Activated CD4-positive, alpha-beta T cell treated with anti-CD3 and anti-CD28 coated beads, Interleukin-2, amount 10 ng/mL, durations not matched to agents 7 days and 5 days (primary cell): ENCODE measurements around the gene HTRA2. TPM values are rescaled to one million over a fixed set of nuclear protein-coding genes. Genes with fewer than 3 reads are reported as not detected.
"Not testable (repeated sequence)": the region's sequence is repeated elsewhere in the genome, so short reads cannot be mapped to it uniquely, and the experiment has no call there.

Experiments
- CTCF ChIA-PET: fragments of 350-600 bp; sonication (Branson Sonifier 250); formaldehyde crosslinking; loops from one replicate; lab custom pipeline; 2021; ENCODE audit warnings: antibody characterized with exemption; lab: Charles Lee
- POLR2A ChIA-PET: fragments of 350-600 bp; sonication (Branson Sonifier 250); formaldehyde crosslinking; loops from one replicate; lab custom pipeline; 2021; ENCODE audit warnings: antibody characterized with exemption; lab: Charles Lee
- DNase-seq: peaks from one replicate; pipeline ENCODE4 v3.0.0-alpha.2; 2020
- H3K27ac Mint-ChIP-seq: one replicate; pipeline ENCODE4 v1.8.0; 2021; ENCODE audit warnings: mild to moderate bottlenecking, moderate library complexity, mixed read lengths
- H3K27me3 Mint-ChIP-seq: one replicate; pipeline ENCODE4 v1.8.0; 2021; ENCODE audit warnings: mixed read lengths
- H3K36me3 Mint-ChIP-seq: one replicate; pipeline ENCODE4 v1.8.0; 2021; ENCODE audit warnings: low read depth, mixed read lengths
- H3K4me1 Mint-ChIP-seq: one replicate; pipeline ENCODE4 v1.8.0; 2021; ENCODE audit warnings: mixed read lengths
- H3K4me3 Mint-ChIP-seq: one replicate; pipeline ENCODE4 v1.8.0; 2021; ENCODE audit warnings: mild to moderate bottlenecking, moderate library complexity, mixed read lengths
- H3K9me3 Mint-ChIP-seq: one replicate; pipeline ENCODE4 v1.8.0; 2021; ENCODE audit warnings: mixed read lengths
- total RNA-seq, 2 experiments: library from RNA; stranded (reverse); gene quantifications; one replicate each; pipeline ENCODE4 v1.2.3, GENCODE V29; 2021

HTRA2 gene
- 10 to 100 TPM; 41.6 to 45.8 TPM for total RNA-seq

DNA sequence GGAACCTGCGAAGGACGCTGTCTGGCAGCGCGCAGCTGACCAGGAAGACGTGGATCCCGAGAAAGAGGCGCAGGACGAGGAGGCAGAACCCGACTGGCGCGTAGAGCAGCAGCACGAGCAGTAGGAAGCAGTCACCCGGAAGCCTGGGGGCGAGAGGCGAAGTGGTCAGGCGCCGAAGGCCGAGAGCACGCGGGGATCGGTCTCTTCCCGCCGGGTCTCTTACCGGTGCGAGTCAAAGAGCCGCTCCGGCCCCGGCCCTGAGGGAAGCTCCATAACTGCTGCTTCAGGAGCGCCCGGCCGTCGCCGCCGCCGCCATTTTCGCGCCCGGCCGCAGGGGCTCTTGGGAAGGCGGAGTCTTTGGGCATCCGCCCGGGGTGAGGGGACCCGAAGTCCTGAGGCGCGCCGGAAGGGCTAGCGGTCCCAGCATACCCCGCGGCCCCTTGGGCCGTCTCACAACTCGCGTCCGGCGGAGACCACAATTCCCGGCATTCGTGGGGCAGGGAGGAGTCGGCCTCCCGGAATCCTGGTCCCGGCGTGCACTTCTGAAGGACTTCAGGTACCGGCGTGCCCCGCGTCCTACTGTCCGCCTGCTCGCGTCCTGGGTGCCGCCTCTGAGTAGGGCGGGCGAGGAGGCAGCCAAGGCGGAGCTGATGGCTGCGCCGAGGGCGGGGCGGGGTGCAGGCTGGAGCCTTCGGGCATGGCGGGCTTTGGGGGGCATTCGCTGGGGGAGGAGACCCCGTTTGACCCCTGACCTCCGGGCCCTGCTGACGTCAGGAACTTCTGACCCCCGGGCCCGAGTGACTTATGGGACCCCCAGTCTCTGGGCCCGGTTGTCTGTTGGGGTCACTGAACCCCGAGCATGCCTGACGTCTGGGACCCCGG, at the start of gene HTRA2, which contains the start of gene AUP1:
Gene HTRA2, plus strand, starts transcription at position 577 of the 882 bp plus-strand sequence. Its CDS starts 74 bp downstream, at position 651.
Gene AUP1, minus strand, starts transcription at position 350 of the 882 bp plus-strand sequence. Its CDS starts 77 bp downstream, at position 273.
- CTCF ChIA-PET, result interaction anchor here (0.5 to 3.6 kb wide), 23 partner anchors 9 to 280 kb away, joined by 3 to 16 read pairs (median 3); partner anchors contain the start of genes CCDC142, TTC31 and WBP1
- H3K27ac Mint-ChIP-seq, result peak within 1 kb of the TSS; percentile 97
- H3K9me3 Mint-ChIP-seq, result peaks cover 5% of the 10 kb centered on the region
- POLR2A ChIA-PET, result interaction anchor here (0.6 to 0.8 kb wide), 3 partner anchors 44 to 139 kb away, joined by 3 to 5 read pairs (median 3); partner anchors contain the start of gene INO80B
- DNase-seq, result peak; percentile 92
- no peaks in the 10 kb centered on the region for H3K27me3 Mint-ChIP-seq
- peak within 1 kb of the TSS; percentile 98 for H3K4me3 Mint-ChIP-seq
- peaks cover 47% of the 10 kb centered on the region for H3K36me3 Mint-ChIP-seq
- H3K4me1 Mint-ChIP-seq, result peaks cover 57% of the 10 kb centered on the region

DNA sequence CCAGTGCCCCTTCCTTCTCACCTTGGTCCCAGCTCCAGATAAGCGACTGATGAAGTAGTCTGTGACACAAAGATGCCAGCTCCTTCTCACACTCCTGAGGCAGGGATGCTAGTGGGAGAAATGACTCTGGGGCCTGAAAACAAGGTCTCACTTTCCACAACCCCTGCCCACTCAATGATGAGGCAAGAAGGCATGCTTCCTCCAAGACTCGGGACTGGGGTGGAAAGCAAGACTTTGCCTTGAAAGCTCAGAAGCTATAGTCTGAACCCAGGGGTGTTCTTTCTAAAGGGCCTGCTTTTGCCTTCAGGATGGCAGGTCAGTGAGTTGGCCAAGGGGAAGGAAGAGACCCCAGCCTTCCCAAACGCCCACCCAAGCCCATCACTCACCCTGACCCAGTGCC, 48.3 kb upstream of the HTRA2 start:
- H3K4me3 Mint-ChIP-seq, result peak overlapping the region; percentile 99
- peaks cover 33% of the 10 kb centered on the region for H3K36me3 Mint-ChIP-seq
- DNase-seq, result no peak
- no peaks in the 10 kb centered on the region for H3K27me3 Mint-ChIP-seq
- ChIA-PET POLR2A (no interaction called here), CTCF (interaction anchor here (0.9 to 6.0 kb wide), 16 partner anchors 9 to 653 kb away, joined by 3 to 66 read pairs (median 11); partner anchors contain the start of genes C2orf81, INO80B, LBX2 and MOGS)
- peaks cover 47% of the 10 kb centered on the region for H3K4me1 Mint-ChIP-seq
- H3K9me3 Mint-ChIP-seq, result no peaks in the 10 kb centered on the region
- no peak overlapping the region for H3K27ac Mint-ChIP-seq

DNA sequence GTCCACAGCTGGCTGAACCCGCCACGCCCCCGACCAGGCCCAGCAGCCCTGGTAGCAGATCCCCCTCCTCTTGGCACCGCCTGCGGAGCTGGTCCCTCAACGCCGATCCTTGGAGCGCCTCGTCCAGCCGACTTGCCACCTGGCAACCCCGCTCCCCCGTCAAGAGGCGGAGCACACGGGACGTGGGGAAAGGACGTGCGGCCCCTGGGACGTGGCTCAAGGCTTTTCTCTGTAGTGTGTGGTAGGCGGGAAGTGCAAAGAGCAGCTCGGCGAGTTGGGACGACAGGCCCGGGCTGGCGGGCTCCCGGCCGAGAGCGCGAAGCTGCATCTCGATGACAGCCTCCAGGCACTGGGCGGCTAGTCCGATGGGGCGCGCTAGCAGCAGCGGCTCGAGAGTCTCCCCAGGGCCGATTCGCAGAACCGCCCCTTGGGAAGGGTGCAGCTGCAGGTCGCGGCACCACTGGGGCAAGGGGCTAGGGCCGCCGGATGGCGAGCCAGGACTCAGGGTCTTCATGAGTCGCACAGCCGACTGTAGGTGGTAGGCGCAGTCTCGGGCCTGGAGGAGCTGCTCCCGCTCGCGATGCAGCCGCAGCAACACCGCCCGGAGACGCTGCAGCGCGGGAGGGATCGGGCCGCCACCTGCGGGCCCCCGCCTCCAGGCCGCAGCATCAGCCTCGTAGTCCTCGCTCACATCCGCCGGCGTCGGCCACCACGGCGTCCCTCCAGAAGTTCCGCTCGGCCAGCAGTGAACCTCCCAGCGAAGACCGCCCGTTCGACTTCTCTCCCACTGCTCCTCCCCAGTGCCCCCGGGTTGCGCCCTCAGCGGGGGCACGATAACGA, 47.6 kb upstream of the HTRA2 start:
- CTCF ChIA-PET, result interaction anchor here (1.0 to 6.0 kb wide), 23 partner anchors 8 to 654 kb away, joined by 3 to 66 read pairs (median 6); partner anchors contain the start of genes C2orf81, INO80B, LBX2 and MOGS

DNA sequence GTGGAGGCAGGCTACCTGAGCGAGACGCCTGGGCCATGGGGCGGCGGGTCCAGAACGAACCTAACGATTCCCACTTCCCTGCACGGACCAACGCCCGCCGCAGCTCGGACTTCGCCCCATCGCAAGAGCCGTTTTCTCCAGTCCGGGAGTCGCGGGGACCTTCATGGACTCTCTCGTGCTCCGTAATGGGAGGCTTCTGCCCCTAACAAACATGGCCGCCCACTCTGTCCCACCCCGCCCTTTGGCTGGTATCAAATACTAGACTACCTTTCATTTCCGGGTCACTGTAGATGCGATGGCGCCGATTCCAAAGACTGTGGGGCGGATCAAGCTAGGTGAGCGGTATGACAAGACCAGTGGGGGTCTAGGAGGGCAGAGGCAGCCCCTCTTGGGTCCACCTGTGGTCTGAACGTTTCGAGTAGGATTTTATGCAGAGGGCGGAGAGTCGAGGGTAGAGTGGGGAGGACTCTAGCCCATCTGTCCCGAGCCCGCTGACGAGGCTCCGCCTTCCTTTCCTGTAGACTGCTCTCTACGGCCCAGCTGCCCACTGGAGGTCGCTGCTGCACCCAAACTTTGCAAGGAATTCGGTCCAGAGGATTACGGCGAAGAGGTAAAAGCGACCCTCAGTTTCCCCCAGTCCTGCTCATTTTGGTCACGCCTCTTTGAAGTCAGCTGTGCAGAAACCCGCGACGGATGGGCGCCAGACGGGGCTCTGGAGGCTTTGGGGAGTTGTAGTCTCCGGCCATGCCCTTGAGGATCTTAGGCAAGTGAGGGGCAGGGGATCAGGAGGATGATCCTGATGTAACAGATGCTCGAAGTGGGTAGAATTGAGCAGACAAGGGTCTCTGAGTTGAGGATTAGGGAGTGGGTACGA, 46.7 kb upstream of the HTRA2 start, which contains the start of the genes CCDC142 and TTC31:
Gene CCDC142, minus strand, starts transcription at position 198 of the 874 bp plus-strand sequence. Its CDS starts 161 bp downstream, at position 37.
Gene TTC31, plus strand, starts transcription at position 281 of the 874 bp plus-strand sequence. Its CDS starts 15 bp downstream, at position 296.
- H3K36me3 Mint-ChIP-seq, result peaks cover 31% of the 10 kb centered on the region

More for the DNA sequence above, 47.6 kb upstream of the HTRA2 start:
- peaks cover 46% of the 10 kb centered on the region for H3K4me1 Mint-ChIP-seq
- POLR2A ChIA-PET, result interaction anchor here (0.8 to 1.2 kb wide), 2 partner anchors 10 to 25 kb away, joined by 3 to 5 read pairs; partner anchors contain the start of genes MRPL53 and PCGF1
- H3K9me3 Mint-ChIP-seq, result no peaks in the 10 kb centered on the region
- peak overlapping the region; percentile 99 for H3K27ac Mint-ChIP-seq
- H3K36me3 Mint-ChIP-seq, result peaks cover 37% of the 10 kb centered on the region
- H3K27me3 Mint-ChIP-seq, result no peaks in the 10 kb centered on the region
- DNase-seq, result peak; percentile 62
- H3K4me3 Mint-ChIP-seq, result peak overlapping the region; percentile 99

DNA sequence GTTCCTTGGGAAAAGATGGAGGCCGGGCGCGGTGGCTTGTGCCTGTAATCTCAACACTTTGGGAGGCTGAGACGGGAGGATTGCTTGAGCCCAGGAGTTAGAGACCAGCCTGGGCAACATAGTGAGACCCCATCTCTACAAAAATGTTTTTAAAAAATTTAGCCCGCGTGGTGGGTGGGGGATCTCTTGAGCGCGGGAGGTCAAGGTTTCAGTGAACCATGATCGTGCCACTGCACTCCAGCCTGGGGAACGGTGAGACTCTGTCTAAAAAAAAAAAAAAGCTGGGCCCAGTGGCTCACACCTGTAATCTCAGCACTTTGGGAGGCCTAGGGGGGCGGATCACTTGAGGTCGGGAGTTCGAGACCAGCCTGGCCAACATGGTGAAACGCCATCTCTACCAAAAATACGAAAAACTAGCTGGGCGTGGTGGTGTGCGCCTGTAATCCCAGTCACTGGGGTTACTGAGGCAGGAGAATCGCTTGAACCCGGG, 46.0 kb upstream of the HTRA2 start:
- H3K27ac Mint-ChIP-seq, result peak overlapping the region; percentile 99
- not testable (repeated sequence) for DNase-seq, H3K27me3 Mint-ChIP-seq, H3K9me3 Mint-ChIP-seq
- peaks cover 40% of the 10 kb centered on the region for H3K4me1 Mint-ChIP-seq
- H3K4me3 Mint-ChIP-seq, result peak overlapping the region; percentile 99
- H3K36me3 Mint-ChIP-seq, result peaks cover 31% of the 10 kb centered on the region
- CTCF ChIA-PET, result interaction anchor here (0.6 to 6.0 kb wide), 25 partner anchors 9 to 335 kb away, joined by 3 to 66 read pairs (median 4); partner anchors contain the start of genes AUP1, DQX1, HTRA2 and INO80B
- POLR2A ChIA-PET, result interaction anchor here (0.7 to 0.9 kb wide), 2 partner anchors 43 to 92 kb away, joined by 4 read pairs; no protein-coding TSS in a partner anchor

More for the DNA sequence above, 46.7 kb upstream of the HTRA2 start, which contains the start of the genes CCDC142 and TTC31:
- ChIA-PET POLR2A (interaction anchor here (1.2 kb wide), 1 partner anchor 24 kb away, joined by 3 read pairs; the partner anchor contains the start of gene PCGF1), CTCF (interaction anchor here (0.7 to 6.0 kb wide), 27 partner anchors 9 to 106 kb away, joined by 3 to 66 read pairs (median 5); partner anchors contain the start of genes AUP1, DQX1, HTRA2 and INO80B)
- Mint-ChIP-seq H3K4me1 (peaks cover 40% of the 10 kb centered on the region), H3K27ac (peak within 1 kb of the TSS; percentile 99), H3K4me3 (peak within 1 kb of the TSS; percentile 99), H3K27me3 (no peaks in the 10 kb centered on the region), H3K9me3 (no peaks in the 10 kb centered on the region)
- peak; percentile 96 for DNase-seq

DNA sequence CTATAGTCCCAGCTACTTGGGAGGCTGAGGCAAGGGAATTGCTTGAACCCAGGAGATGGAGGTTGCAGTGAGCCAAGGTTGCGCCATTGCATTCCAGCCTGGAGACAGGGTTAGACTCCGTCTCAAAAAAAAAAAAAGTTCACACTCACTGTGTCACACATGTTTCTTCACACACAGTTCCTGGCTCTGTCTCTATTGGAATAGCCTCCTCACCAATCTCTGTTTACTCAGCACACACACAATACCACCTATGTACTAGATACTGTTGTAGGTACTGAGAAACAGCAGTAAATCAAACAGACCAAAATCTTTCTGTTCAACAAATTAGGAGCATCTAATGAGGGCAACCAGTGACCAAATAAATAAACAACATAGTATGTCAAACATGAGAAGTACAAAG, 43.6 kb upstream of the HTRA2 start:
- Mint-ChIP-seq H3K36me3 (peaks cover 20% of the 10 kb centered on the region), H3K27ac (no peak overlapping the region), H3K9me3 (no peaks in the 10 kb centered on the region), H3K27me3 (no peaks in the 10 kb centered on the region), H3K4me1 (peaks cover 21% of the 10 kb centered on the region), H3K4me3 (no peak overlapping the region)
- DNase-seq, result no peak
- POLR2A ChIA-PET, result no interaction called here
- CTCF ChIA-PET, result interaction anchor here (0.6 to 1.2 kb wide), 3 partner anchors 36 to 104 kb away, joined by 3 to 4 read pairs (median 3); no protein-coding TSS in a partner anchor

DNA sequence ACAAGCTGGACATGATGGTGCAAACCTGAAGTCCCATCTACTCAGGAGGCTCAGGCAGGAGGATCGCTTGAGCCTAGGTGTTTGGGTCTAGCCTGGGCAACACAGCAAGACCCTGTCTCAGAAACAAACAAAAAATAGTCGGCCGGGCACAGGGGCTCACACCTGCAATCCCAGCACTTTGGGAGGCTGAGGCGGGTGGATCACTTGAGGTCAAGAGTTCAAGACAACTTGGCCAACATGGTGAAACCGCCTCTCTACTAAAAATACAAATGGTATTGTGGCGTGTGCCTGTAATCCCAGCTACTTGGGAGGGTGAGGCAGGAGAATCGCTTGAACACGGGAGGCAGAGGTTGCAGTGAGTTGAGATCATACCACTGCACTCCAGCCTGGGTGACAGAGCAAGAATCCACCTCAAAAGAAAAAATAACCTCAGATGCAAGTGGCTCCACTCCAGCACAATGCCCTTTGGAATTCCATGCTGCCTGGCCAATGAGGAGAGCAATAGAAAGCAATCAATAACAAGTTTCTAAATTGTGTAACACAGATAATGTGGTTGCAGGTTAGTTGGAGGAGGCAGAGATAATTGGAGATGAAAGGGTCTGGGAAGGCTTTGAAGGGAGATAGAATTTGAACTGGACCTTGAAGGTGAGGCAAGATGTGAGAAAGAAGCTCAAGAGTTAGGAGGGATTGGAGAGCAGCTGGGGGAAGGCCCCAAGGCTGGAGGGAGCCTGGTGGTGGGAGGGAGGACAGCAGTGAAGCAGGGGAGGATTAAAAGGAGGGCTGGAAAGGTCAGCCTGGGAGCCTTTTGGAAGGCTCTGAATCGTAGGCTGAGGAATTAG, 40.9 kb upstream of the HTRA2 start:
- CTCF ChIA-PET, result interaction anchor here (0.7 to 1.8 kb wide), 5 partner anchors 12 to 129 kb away, joined by 3 to 5 read pairs (median 3); no protein-coding TSS in a partner anchor

DNA sequence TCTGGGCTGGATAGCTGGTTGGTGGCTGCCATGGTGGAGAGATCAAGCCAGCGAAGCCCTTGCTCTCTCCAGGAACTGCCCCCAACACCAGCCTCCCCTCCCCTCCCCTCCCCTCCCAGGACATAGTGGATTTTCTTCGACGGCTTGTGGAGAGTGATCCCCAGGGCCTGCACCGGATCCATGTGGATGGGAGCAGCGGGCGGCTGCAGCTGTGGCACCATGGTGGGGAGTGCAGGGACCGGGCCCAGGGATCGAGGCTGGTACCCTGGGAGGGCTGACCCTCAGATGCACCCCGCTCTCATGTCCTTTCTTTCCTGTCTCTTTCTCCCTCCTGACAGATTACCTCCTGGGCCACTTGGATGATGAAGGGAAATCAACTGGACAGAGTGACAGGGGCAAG, 39.8 kb upstream of the HTRA2 start:
- DNase-seq, result no peak
- ChIA-PET CTCF (interaction anchor here (1.0 to 1.8 kb wide), 4 partner anchors 9 to 98 kb away, joined by 3 to 5 read pairs (median 4); partner anchors contain the start of genes LBX2 and MRPL53), POLR2A (no interaction called here)
- Mint-ChIP-seq H3K36me3 (peaks cover 34% of the 10 kb centered on the region), H3K4me1 (peaks cover 8% of the 10 kb centered on the region), H3K27me3 (no peaks in the 10 kb centered on the region), H3K9me3 (no peaks in the 10 kb centered on the region), H3K4me3 (no peak overlapping the region), H3K27ac (no peak overlapping the region)

More for the DNA sequence above, 40.9 kb upstream of the HTRA2 start:
- Mint-ChIP-seq H3K4me3 (no peak overlapping the region), H3K27me3 (no peaks in the 10 kb centered on the region), H3K9me3 (no peaks in the 10 kb centered on the region), H3K36me3 (peaks cover 28% of the 10 kb centered on the region), H3K4me1 (peaks cover 9% of the 10 kb centered on the region), H3K27ac (no peak overlapping the region)
- POLR2A ChIA-PET, result no interaction called here
- no peak for DNase-seq

DNA sequence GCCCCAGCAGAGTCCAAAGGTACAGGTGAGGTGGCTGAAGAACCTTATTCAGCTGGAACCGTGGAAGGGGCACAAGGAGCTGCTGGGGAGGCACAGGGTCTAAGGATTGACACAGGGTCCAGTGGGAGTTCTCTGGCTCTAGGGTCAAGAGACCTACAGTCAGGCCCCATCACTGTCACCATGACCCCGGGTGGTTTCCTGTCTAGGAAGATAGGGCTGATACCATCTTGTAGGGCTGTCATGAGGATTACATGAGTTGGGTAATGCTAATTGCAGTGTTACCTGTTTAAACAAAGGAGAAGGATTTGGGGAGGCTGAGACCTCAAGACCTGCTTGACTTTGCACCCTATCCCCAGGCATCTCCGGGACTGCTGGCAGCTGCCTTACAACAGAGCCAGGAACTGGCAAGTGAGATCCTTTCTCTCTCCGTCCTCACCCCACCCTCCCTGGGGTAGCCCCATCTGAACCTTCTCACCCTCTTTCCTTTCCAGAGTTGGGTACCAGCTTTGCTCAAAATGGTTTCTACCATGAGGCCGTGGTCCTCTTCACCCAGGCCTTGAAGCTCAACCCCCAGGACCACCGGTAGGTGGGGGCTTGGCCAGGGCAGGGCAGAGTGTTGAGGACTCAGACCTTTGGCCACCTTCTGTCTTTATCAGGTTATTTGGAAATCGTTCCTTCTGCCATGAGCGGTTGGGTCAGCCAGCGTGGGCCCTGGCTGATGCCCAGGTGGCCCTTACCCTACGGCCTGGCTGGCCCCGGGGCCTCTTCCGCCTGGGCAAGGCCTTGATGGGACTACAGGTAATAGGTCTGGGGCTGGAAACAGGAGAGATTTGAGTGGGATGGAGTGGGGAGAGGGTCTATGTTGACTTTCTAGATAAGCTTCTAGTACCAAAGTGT, 37.8 kb upstream of the HTRA2 start:
- H3K9me3 Mint-ChIP-seq, result no peaks in the 10 kb centered on the region
- H3K4me3 Mint-ChIP-seq, result no peak overlapping the region
- H3K27ac Mint-ChIP-seq, result no peak overlapping the region
- H3K36me3 Mint-ChIP-seq, result peaks cover 30% of the 10 kb centered on the region
- peaks cover 4% of the 10 kb centered on the region for H3K4me1 Mint-ChIP-seq
- no peak for DNase-seq
- CTCF ChIA-PET, result interaction anchor here (0.5 to 3.7 kb wide), 5 partner anchors 9 to 93 kb away, joined by 4 to 21 read pairs (median 7); partner anchors contain the start of genes CCDC142 and TTC31
- POLR2A ChIA-PET, result no interaction called here
- no peaks in the 10 kb centered on the region for H3K27me3 Mint-ChIP-seq
